Measurements from ENCODE around the gene CDH8.

DNA sequence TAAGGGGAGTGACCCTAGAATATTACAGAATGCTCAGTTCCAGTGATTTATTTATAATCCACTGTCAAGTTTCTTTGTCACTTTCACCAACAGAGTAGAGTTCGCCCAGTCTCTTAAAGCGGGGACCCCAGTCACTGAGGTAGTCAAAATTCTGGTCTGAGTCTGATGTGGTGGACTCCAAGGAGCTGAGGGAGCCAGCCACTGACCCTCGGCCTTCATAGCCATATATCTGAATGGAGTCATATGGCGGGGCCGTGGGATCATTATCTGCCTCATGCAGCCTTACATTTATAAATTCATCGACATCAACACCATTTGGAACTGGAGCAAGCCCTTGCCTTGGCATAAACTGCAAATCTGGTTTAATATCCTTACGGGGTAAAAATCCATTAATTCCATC lies 382.7 kb downstream of the CDH8 start:
- TF ChIP-seq, protein P1, sequence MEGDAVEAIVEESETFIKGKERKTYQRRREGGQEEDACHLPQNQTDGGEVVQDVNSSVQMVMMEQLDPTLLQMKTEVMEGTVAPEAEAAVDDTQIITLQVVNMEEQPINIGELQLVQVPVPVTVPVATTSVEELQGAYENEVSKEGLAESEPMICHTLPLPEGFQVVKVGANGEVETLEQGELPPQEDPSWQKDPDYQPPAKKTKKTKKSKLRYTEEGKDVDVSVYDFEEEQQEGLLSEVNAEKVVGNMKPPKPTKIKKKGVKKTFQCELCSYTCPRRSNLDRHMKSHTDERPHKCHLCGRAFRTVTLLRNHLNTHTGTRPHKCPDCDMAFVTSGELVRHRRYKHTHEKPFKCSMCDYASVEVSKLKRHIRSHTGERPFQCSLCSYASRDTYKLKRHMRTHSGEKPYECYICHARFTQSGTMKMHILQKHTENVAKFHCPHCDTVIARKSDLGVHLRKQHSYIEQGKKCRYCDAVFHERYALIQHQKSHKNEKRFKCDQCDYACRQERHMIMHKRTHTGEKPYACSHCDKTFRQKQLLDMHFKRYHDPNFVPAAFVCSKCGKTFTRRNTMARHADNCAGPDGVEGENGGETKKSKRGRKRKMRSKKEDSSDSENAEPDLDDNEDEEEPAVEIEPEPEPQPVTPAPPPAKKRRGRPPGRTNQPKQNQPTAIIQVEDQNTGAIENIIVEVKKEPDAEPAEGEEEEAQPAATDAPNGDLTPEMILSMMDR (IDR thresholded peaks at IDR 0.05; ENCODE audit: insufficient read depth, low read length) = no peak
- TF ChIP-seq POLR2AphosphoS5 (IDR thresholded peaks at IDR 0.05; ENCODE audit: low read depth) (no peak), SPI1 (IDR thresholded peaks at IDR 0.05; ENCODE audit: borderline replicate concordance, low read depth) (no peak), GABPA (IDR thresholded peaks at IDR 0.05; ENCODE audit: low read depth) (no peak)
- TF ChIP-seq, protein P2, sequence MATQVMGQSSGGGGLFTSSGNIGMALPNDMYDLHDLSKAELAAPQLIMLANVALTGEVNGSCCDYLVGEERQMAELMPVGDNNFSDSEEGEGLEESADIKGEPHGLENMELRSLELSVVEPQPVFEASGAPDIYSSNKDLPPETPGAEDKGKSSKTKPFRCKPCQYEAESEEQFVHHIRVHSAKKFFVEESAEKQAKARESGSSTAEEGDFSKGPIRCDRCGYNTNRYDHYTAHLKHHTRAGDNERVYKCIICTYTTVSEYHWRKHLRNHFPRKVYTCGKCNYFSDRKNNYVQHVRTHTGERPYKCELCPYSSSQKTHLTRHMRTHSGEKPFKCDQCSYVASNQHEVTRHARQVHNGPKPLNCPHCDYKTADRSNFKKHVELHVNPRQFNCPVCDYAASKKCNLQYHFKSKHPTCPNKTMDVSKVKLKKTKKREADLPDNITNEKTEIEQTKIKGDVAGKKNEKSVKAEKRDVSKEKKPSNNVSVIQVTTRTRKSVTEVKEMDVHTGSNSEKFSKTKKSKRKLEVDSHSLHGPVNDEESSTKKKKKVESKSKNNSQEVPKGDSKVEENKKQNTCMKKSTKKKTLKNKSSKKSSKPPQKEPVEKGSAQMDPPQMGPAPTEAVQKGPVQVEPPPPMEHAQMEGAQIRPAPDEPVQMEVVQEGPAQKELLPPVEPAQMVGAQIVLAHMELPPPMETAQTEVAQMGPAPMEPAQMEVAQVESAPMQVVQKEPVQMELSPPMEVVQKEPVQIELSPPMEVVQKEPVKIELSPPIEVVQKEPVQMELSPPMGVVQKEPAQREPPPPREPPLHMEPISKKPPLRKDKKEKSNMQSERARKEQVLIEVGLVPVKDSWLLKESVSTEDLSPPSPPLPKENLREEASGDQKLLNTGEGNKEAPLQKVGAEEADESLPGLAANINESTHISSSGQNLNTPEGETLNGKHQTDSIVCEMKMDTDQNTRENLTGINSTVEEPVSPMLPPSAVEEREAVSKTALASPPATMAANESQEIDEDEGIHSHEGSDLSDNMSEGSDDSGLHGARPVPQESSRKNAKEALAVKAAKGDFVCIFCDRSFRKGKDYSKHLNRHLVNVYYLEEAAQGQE (IDR thresholded peaks at IDR 0.05; ENCODE audit: insufficient replicate concordance, low read depth) = no peak

All from HL-60 (cell line).